Limb (tissue), 2 donors: ENCODE measurements around the gene NEUROD2.

Experiments
- DNase-seq, 2 donors: peaks; one replicate each; pipeline ENCODE4 v3.0.0-alpha.2; 2016; ENCODE audit errors: extremely low spot score in 2 of 2

Gene NEUROD2

DNA sequence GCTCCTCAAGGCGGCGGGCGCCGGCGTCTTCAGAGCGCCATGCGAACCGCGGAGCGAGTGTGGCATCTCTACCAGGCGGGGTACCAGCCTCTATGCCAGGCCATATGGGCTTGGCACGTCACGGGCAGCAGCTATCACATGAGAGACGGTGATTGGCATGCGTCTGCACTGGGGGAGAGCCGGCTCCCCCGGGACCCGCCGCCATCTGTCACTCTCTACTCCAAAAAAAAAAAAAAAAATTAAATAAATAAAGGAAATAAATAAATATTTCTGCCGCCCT, at the start of gene NEUROD2:
NEUROD2 (minus strand) TSS at position 70 of the 280 bp plus-strand sequence. CDS start 1,321 bp downstream, outside the sequence.
- DNase-seq, result no peak

DNA sequence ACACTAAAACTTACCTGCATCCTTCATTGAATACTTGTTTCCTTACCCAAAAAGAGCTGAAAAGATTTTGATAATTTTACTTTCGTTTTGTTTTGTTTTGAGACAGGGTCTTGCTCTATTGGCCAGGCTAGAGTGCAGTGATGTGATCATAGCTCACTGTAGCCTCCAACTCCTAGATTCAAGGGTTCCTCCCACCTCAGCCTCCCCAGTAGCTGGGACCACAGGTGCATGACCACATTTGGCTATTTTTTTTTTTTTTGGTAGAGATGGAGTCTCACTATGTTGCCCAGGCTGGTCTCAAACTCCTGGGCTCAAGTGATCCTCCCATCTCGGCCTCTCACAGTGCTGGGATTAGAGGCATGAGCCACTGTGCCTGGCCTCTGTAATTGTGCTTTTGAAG, 47.4 kb upstream of the NEUROD2 start:
- DNase-seq, result no peak

DNA sequence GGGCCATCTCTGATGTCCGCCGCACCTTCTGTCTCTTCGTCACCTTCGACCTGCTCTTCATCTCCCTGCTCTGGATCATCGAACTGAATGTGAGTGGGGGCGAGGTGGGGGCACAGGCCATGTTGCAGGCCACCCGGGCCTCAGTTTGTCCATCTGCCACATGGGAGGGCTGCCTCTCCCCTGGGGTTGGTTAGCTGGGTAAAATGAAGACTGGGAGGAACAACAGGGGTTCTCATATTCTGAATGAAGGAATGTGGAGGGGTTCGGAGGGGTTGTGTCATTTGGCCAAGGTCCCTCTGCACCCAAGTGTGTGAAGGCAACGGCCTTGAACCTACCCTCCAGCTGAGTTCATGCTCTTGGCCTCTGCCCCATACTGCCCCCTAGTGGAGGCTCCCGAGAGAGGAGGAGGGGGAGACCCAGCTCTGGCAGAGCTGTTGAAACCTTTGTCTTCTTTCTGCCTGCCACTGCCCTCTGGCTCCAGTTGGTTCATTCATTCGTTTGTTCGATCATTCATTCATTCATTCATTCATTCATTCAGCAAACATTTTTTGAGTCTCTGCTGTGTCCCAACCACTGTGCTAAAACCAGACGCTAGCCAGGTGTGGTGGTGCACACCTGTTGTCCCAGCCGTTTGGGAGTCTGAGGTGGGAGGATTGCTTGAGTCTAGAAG, 46.1 kb upstream of the NEUROD2 start:
- DNase-seq, result no peak

DNA sequence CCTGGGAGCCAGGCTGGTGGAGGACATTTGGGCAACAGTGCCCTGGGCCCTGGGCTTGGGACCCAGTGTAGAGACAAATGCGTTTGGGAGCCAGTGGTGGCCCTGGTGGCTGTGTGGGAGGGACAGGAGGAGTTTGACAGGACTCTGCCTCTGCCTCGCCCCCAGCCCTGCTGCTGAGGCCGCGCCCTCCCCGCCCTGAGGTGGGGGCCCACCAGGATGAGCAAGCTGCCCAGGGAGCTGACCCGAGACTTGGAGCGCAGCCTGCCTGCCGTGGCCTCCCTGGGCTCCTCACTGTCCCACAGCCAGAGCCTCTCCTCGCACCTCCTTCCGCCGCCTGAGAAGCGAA, 45.6 kb upstream of the NEUROD2 start:
- no peak for DNase-seq

DNA sequence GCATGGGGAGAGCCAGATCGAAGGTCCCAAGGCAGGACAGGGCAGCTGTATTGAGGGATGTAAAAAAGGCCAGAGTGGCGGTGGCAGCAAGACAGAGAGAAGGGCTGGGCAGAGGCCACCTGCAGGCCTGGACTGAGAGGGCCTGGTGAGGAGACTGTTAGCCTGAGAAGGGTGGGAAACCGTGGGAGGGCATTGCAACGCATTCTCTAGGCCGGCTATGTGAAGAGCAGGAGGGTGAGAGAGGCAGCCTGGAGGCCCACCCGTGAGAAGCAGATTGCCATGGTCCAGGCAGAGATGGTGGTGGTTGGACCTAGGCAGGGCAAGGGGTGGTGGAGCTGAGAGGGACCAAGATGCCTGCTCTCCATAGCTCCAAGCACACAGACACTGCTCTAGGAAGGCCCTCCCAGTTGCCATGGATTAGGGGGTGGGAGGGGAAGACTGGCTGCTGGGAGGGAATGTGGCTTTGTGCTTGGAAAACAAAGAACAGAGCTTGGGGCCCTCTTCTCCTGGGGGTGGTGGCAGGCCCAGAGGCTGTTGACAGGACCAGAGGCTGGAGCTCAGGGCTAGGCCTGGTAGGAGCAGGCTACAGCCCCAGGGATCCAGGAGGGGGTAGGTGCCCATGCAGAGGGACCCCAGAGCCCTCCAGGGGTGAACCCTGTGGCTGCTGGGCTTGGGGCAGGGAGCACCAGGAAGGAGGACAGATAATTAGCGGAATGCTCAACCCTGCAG, 45.0 kb upstream of the NEUROD2 start:
- no peak for DNase-seq

DNA sequence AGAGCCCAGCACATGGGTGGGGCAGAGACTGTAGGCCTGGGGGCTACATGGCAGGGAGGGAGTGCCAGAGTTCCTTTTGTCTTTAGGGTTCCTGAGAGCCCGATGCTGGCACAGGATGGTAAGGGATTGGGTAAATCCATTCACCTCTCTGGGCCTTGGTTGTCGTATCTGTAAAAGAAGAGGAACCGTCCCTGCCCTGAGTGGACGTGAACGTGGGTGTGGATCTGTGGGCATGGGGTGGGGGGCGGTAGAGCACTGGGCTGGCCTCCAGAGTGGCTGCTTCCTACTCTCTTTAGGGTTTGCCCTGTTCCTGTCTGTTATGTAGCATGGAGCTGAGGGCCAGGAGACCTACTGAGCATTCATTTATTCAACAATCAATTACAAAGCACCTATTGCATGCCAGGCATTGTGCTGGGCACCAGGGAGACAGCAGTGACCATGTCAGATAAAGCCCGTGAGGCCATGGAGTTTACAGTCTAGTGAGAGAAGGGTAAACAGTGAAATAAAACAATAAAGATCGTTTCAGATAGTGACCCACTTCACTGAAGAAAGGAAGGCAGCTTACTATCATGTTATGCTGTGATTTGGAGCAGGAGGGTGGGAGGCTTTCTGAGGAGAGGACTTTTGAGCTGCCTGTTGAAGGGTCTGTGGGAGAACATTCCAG, 44.3 kb upstream of the NEUROD2 start:
- no peak for DNase-seq

DNA sequence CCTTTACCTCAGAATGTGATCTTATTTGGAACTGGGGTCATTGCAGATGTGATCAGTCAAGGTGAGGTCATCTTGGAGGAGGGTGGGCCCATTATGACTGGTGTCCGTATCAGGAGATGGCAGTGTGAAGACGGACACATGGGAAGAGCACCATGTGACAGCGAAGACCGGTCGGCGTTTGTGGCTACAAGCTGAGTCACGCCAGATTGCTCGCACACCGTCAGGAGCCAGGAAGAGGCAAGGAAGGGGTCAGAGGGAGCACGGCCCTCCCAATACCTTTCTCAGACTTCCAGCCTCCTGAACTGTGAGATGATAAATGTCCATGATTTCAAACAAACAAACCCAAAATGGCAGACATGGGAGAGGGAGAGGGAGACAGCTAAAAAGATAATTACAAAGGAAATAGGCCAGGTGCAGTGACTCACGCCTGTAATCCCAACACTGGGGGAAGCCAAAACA, 42.4 kb upstream of the NEUROD2 start:
- no peak for DNase-seq

DNA sequence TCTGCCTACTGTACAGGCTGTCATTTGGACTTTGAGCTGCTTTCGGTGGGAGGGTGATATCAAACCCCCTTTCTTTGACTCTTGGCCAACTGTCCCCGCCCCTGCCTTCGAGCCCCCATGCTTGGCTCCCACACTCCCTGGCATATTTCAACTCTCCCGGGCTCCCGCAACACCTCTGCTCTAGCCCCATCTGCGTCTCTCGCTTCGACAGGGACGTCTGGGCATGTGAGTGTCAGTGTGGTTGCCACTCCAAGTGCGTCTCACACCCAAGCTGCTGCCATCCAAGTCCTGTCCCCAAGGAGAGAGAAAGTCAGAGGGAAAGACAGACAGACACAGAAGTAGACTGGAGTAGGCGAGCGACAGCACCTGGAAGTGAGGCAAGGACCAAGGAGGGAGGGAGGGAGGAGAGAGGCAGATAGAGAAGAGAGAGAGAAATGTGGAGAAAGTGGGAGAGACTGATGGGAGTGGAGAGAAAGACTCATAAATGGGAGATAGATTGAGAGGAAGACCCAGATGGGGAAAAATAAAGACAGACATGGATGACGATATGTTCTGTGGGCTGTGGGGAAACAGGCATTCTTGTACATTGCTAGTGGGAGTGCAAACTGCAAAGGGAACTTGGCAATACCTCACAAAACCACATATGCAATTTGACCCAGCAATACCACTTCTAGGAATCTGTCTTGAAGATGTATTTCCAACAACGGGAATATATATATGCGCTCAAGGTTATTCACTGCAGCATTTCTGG, 41.1 kb upstream of the NEUROD2 start:
- no peak for DNase-seq

DNA sequence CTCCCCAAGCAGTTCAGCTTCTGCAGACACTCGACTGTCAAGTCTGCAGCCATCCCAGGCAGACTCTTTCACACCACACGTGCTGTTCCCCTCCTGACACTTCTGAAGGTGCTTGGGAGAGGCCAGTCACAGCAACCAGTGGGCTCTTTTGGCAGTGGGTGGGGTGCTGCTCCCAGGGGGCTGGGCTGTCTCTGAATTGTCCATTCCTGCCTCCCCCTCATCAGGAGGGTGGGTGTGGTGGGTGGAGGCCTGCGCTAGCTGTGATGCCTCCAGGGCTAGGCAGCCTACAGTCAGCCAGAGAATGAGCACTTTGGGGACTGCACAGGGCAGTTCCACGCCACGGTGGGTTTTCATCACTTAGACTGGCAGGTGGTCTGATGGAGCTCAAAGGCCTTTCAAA, 39.5 kb upstream of the NEUROD2 start:
- DNase-seq, result no peak

DNA sequence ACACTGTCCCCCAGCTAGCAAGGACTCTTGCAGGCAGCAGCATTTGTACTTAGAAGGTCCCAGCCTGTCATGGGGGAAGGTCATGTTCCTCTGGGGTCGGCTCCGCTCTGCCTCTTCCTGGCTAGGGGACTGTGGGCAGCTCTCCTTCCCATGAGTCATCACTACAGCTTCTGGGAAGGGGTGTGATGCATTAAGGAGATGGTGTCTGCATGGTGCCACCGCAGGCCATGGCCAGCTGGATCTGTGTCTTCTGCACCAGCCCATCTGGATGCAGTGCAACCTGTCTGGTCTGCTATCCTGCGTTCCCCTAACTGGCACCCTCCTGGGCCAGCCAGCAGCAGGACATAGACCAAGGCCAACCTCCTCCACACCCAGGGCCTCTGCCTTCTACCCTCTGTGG, 35.6 kb upstream of the NEUROD2 start:
- no peak for DNase-seq

DNA sequence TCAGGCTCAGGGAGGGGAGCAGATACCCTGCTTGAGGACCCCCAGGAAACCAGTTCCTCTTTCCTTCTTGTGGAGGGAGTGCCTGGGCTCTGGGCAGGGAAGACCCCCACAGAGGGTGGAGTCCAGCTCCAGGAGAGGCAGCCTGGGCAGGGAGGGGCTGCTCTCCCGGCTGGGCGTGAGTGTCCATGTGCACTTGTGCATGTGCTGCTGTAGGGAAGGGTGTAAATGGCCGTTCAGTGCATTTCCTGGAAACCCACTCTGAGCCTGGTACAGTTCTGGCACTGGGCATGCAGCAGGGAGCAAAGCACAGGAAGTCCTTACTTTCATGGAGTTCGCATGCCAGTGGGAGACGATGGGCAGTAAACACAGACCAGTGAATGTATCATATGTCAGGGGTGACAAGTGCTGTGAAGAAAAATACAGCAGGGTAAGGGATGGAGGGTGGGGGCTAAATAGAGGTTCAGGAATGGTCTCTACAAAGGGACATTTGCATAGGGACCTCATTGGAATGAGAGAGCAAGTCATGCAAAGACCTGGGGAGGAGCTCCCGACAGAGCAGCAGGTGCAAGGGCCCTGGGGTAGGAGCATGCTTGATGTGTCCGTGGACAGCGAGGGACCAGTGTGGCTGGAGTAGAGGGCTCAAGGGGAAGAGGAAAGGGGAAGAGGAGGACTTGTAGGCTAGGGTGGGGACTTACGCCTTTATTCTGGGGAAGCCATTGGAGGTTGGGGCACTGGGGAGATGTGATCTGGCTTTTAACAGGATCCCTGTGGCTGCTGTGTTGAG, 34.8 kb upstream of the NEUROD2 start:
- DNase-seq, result no peak

DNA sequence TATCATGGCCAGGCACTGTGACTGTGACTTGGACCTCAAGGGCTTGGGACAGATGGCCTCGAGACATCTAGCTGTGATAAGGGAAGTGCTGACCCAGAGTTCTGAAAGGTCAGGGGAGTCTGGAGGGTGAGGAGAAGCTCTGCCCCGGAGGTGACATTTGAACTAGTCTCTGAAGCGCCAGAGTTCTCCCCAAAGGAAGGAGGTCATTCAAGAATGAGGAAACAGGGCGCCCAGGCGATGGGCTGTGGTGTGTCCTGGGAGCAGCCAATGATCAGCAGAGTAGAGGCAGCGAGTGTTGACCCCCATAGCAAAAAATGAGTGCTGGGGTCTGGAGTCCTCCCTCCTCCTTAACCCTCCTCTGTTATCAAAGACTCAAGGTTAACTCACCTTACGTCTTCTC, 34.2 kb upstream of the NEUROD2 start:
- no peak for DNase-seq

DNA sequence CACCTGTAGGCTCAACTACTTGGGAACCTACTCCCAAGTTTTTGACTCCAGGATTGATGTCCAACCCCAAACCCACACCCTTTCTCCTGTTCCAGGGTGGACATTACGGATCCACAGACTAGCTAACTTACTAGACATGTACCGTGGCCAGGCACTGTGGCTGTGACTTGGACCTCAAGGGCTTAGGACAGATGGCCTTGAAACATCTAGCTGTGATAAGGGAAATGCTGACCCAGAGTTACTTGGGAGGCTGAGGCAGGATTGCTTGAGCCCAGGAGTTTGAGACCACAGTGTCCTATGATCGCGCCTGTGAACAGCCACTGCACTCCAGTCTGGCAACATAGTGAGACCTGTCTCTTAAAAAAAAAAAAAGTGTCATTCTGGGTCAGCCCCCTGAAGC, 33.4 kb upstream of the NEUROD2 start:
- DNase-seq, result no peak

DNA sequence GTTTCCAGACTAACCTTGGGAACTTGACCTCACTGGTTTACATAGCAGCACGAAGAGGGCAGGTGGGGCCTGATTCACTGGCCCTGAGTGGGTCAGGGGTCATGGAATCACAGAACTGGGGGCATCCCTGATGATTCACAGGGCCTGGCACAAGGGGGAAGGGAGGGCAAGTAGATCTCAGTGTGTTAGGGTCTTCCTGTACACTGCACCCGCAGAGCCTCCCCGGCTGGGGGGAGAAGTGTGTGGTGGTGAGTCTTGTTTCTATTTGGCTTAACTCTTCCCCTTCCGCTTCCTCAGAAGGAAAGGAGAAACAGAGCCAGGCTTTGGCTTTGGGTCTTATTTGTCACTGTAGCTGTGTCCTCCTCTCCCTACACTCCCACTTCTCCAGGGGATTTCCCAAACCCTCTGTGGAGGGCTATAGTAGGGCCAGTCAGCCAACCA, 32.9 kb upstream of the NEUROD2 start:
- DNase-seq, result no peak

DNA sequence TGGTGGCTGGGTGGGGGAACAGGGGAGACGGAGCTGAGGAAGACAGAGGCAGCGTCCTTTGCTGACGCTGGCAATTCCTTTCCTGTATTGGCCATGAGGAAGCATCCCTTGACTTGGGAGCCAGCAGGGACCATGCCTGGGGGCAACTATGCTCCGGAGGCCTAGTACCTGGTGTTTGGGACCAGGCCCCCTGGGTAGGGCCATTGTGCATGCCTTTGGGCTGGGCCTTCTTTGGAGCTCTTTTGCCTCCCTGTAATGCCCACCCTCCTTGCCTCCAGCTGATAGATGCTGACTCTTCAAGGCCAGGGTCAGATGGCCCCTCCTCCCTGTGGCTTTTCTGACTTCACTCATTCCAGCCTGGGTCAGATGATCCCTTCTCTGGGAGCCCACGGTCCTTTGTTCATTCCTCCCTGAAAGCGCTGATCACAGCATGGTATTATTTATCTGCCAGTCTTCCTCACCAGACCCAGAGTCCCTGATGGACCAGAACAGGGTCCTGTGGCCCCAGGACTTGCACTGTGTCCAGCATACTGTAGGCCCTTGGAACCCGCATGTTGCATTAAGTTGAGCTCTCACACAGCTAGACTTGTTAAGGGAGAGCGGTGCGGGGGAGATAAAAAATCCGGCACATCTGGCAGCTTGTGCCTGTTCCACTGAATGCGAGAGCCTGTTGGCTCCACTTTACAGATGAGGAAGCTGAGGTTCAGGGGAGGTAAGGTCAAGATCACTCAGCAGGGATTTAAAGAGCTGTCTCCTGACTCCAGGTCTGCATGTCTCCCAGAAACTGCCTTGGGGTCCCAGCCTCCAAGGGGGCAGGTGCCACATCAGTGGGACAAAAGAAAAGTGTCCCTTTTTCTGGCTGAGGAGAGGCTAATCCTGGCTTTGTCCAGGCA, 32.1 kb upstream of the NEUROD2 start:
- DNase-seq, result no peak

DNA sequence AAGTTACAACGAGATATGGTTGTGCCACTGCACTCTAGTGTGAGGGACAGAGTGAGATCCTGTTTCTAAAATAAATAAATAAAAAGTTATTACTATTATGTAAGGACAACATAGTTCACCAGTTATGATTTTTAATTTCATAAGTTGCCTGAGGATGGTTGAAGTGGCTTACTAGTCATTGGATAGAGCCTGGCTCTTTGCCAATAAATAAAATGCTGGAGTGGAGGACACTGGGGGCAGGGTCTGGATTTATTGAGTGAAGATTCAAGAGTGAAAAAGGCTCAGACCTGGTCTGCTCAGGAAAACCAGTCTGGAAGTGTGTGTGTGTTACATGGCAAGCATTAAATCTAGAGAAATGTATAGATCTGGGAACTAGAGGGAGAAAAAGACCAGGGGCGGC, 31.3 kb upstream of the NEUROD2 start:
- DNase-seq, result no peak

DNA sequence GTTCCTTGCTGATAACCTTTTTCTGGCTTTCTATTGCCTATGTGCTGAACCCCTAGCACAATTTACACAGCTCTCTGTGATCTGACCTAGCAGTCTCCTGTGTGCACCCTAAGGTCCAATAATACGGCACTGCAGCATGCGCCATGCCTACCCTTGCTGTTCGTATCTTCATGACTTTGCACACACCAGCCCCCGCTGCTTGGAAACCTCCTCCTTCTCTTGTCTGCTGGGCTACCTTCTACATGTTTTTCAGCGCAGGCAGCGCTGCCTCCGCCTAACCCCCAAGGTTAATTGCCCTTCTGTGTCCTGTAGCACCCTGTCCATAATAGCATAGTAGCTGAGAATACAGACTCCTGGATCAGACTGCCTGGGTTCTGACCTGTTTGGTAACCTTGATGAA, 30.6 kb upstream of the NEUROD2 start:
- DNase-seq, result no peak

DNA sequence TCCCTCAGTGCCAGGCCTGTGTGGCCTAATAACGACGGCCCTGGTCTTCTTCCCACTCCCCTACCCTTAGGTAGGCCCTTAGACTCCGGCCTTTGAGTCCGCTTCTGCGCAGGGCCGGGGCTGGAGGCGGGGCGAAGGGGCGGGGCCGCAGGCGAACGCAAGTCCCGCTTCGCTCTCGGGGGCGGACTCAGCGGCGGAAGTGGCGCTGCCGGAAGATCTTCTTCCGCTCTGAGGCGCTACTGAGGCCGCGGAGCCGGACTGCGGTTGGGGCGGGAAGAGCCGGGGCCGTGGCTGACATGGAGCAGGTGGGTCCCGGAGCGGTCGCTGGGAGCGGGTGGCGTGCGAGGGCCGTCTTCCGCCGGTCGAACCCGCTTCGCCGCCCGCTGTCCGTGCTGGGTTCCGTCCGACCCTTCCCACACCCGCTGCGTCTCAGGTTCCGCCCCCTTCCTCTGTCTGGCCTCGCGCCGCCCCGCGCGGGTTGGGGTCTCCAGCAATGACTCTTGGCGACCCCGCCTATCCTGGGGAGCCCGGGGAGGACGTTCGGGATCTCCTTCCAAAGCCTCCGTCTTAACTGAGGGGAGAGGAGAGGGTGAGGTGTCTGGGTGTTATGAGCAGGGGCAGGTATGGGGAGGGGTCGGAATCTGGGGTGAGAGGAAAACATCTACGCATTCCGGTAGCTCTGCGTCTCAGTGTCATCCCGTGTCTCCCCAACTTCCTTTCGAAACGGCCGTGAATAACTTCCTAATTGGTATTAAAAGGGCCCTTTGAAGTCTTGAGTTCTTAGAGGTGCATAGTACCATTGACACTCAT, 29.4 kb upstream of the NEUROD2 start, which contains the start of gene STARD3:
STARD3 (plus strand) TSS at position 218 of the 810 bp plus-strand sequence. CDS start 16,388 bp downstream, outside the sequence.
- DNase-seq, result peak; percentile 83 to 94

DNA sequence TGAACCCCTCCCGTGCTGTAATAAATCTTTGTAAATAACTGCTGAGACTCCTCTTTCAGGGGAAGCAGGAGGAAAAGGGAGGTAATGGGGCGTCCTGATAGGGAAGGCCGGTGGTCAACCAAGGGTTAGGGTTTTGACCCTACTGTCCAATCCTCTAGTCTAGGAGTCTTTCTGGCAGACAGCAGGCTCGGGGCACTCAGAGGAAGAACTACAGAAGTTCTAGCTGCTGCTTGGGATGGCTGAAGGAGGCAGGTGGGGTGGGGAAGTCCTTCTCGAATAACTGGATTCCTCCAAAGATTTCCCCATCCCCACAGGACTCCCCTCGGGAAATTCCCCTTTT, 28.8 kb upstream of the NEUROD2 start:
- no peak for DNase-seq
